ENCODE data around the gene DCAF11.

DCAF11 gene

DNA sequence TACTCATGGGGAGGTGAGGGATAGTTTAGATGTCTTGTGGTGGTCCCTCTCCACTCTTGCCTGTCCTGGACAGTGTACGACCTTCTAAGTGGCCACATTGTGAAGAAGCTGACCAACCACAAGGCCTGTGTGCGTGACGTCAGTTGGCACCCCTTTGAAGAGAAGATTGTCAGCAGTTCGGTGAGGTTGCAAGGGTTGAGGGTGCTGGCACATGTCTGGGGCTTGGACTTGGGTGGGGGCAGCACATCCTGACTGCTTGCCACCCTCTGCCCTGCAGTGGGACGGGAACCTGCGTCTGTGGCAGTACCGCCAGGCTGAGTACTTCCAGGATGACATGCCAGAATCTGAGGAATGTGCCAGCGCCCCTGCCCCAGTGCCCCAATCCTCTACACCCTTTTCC is 8.3 kb downstream of the DCAF11 start:
- no peak for DNase-seq

DNA sequence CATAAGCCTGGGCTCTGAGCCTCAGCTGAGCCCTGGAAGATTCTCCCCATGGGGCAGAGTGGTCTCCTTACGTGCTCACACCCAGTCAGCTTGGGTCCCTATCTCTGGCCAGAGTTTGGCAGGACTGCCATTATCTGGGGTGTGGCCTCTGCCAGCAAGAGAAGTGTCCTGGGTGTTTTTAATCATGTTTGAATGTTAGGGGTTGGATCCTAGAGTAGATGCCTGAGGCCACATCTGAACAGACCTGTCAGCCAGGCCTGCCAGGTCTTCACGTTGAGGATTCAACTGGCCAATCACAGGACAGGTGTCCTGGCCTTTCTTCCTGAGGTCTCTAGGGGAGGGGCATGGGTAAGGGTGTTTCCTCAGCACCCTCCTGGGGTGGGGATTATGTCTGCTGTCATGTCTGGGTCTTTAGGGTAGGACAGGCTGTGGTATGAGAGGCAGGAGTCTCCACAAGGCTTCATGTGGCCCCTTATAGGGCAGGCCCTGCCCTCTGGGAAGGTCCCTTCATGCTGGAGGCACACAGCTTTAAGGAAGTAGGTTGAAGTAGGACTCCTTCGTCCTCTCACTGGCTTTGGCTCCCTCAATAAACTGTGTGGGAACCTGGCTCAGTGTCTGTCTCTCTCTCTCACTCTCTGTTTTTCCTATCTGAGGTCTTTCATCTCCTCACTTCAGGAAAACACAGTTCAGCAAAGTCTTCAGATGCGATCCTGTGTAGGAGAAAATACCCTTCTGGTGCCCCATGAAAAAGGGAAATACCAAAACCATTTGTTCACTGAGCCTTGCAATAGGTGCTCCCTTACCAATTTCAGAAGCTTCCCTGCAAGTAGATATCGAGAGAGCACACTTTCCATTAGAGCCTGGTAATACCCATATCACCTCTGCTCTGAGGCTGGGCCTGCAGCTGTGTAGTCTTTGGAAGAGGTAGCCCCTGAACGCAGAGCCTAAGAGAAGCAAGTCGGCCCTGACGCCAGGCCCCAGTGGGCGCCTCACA is 9.1 kb downstream of the DCAF11 start:
- no peak for DNase-seq

DNA sequence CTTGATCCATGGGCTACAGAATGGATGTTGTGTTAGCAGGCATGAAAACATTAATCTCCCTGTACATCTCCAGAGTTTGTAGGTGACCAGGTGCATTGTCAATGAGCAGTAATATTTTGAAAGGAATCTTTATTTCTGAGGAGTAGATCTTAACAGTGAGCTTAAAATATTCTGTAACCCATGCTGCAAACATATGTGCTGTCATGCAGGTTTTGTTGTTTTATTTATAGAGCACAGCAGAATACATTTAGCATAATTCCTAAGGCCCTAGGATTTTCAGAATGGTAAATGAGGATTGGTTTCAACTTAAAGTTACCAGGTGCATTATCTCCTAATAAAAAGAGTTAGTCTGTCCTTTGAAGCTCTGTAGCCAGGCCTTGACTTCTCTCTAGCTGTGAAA is 12.4 kb downstream of the DCAF11 start:
- DNase-seq = no peak

DNA sequence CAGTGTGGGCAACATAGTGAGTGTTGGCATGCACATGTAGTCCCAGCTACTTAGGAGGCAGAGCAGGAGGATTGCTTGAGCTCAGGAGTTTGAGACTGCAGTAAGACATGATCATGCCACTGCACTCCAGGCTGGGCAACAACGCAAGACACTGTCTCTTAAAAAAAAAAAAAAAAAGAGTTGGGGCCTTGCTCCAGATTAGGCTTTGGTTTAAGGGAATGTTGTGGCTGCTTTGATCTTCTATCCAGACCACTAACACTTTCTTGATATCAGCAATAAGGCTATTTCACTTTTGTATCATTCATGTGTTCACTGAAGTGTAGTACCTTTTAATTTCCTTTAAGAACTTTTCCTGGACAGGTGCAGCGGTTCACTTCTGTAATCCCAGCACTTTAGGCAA is 13.1 kb downstream of the DCAF11 start:
- no peak for DNase-seq

DNA sequence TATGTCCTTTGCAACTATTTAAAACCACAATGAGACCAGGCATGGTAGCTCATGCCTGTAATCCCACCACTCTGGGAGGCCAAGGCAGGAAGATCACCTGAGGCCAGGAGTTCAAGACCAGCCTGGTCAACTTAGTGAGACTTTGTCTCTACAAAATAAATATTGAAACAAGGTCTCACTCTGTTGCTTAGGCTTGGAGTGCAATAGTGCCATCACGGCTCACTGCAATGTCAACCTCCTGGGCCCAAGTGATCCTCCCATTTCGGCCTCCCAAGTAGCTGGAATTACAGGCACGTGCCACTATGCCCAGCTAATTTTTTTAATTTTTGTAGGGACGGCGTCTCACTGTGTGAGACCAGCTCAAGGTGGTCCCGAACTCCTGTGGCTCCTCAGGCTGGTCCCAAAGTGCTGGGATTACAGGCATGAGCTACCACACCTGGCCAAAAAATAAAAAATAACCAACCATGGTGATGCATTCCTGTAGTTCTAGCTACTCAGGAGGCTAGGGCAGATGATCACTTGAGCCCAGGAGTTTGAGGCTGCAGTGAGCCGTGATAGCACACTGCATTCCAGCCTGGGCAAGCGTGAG is 14.9 kb downstream of the DCAF11 start:
- DNase-seq = no peak

DNA sequence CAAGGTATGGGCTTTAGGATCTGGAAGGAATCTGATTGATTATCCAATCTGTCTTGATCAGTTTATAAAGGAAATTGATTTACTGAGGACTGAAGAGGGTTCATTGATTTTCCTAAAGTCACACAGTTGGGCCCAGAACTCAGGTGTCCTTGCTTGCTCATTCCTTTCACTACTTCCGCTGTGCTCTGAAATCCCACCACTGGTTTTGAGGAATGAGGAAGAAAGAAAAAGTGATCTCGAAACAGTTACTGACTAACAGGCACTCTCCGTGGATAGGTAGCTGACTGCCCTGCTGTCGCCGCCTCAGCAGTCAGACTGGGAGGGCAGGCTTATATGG is 15.8 kb downstream of the DCAF11 start, which contains the start of gene FITM1:
Gene FITM1 (plus strand): TSS at position 280 of the 337 bp plus-strand sequence. CDS start 905 bp downstream, outside the sequence.
- DNase-seq = no peak

DNA sequence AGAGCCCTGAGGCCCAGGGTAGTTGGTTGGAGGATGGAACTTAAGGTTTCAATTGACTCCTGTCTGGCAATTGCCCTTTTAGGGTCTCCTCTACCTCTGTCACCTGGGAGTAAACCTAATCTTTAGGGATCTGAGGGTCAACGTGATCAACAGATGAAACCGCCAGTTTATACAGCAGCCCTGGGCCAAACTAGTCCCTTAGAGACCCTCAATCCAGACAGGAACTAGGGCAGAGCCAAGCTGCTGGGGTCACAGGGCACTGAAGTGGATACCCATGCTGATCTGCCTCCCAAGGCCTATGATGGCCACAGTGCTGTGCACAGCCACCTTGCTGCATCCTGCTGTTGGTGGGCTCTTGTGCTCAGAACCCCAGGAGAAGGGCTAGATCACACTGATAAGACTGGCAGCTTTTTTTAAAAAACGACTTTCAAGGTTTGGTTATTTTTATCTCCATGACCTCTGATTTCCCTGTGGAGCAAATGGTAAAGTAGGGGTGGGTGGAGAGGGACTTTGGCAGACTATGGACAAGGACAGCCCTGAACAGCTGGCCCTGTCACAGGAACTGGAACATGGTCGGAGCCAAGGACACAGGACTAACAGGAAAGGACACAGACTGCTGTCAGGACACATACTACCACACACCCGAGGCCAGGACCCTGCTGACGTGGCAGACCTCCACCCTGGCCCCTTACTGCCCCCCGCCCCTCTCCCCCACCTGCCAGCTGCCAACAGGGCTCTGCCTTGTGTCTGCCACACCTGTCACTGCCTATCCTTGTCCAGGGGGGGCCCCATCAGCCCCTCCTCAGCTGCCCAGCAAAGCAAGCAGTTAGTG is 16.4 kb downstream of the DCAF11 start:
- DNase-seq = no peak

DNA sequence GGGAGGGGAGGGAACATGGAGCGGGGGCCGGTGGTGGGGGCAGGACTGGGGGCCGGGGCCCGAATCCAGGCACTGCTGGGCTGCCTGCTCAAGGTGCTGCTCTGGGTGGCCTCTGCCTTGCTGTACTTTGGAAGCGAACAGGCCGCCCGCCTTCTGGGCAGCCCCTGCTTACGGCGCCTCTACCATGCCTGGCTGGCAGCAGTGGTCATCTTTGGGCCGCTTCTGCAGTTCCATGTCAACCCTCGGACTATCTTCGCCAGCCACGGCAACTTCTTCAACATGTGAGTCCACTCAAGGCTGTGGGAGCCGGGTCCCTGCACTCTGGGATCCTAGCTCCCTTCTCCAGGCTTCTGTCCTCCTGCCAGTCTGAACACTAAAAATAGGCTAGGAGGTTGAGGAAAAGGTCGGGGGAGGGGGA is 17.0 kb downstream of the DCAF11 start:
- DNase-seq = no peak

DNA sequence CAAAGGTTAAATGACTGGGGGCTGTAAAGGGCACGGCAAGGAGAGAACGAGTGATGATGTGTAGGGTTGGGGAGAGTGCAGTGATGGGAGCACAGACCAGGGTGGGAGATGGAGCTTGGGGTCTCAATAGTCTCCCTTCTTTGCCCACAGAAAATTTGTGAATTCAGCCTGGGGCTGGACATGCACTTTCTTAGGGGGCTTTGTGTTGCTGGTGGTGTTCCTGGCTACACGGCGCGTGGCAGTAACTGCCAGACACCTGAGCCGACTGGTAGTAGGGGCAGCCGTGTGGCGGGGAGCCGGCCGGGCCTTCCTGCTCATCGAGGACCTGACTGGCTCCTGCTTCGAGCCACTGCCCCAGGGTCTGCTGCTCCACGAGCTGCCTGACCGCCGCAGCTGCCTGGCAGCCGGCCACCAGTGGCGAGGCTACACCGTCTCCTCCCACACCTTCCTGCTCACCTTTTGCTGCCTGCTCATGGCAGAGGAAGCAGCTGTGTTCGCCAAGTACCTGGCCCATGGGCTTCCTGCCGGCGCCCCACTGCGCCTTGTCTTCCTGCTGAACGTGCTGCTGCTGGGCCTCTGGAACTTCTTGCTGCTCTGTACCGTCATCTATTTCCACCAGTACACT is 17.6 kb downstream of the DCAF11 start:
- DNase-seq = no peak

DNA sequence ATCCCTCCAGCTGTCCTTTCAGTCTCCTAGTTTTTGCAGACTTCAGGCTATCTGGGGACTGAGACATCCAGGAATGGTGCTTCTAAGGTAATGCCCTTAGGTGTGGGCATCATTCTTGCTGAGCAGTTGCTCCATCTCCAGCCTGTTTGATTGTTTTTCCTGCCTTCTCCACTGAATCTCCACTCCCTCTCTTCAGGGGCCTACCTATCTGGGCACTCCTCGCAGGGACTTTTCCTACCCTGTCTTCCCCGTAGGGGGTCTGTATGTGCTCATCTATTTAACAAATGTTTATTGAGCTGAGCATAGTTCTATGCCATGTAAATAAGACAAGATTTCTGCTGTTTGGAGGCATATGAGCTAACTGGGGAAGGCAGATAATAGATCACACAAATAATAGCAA is 18.4 kb downstream of the DCAF11 start:
- no peak for DNase-seq

DNA sequence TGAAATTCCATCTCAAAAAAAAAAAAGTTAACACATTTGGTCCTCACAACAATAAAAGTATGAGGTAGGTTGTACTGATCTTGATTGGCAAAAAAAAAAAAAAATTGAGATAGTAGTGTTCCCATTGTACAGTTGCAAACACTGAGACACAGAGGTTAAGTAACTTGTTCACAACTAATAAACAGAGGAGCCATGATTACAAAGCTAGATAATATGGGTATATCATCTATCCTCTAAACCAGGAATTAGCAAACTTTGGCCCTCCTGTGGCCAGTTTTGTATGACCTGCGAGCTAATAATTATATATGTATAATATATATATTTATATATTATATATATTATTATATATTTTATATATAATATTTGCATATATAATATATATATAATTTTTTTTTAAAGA is 19.2 kb downstream of the DCAF11 start:
- DNase-seq = no peak

DNA sequence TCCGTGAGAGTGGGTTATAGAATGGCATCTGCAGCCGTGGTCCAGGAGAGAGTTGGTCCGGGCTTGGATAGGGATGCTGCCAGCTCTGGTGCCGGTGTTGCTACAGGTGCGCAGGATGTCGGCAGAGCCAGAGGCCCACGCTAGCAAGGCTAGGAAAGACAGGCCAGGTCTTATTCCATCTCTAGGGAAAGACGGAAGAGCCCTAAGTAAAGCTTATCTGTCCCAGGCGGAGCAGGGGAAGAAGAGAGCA is 20.9 kb downstream of the DCAF11 start:
- DNase-seq = no peak

DNA sequence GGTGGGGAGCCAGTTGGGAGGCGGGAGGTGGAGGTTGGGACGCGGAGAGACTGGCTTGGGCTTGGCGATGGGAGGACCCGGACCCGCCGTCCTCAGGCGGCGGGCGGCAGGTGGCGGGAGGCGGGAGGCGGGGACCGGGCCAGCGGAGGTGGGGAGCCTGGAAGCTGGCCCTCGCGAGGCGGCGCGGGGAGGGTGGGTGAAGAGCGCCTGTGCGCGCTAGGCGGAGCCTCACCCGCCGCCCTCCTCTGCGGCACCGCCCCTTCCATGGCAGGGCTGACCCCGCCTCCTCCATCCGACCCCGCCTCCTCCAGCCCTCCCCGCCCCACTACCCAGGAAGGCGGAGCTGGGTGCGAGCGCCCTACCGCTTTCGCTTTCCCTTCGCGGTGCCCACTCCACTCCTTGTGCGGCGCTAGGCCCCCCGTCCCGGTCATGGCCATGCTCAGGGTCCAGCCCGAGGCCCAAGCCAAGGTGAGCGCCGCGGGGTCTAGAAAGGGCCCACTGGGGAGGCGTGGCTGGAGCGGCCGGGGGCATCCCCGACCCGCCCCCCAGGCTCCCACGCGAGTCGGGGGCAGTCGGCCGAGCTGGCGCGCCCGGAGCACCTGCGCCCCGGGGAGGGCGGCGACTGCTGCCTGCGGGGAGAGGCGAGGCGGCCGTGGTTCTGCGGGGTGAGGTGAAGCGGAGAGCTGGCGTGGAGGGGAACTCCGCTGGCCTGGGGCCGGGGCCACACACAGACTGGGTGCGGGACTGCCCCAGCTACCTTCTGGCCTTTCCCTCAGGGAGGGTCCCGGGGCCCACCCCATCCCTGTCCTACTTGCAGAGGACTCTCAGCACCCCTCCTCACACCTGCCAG is 21.5 kb downstream of the DCAF11 start, which contains the start of gene PSME1:
Gene PSME1 (plus strand): TSS at position 361 of the 850 bp plus-strand sequence. CDS start 69 bp downstream, at position 430.
- DNase-seq = peak; percentile 85

DNA sequence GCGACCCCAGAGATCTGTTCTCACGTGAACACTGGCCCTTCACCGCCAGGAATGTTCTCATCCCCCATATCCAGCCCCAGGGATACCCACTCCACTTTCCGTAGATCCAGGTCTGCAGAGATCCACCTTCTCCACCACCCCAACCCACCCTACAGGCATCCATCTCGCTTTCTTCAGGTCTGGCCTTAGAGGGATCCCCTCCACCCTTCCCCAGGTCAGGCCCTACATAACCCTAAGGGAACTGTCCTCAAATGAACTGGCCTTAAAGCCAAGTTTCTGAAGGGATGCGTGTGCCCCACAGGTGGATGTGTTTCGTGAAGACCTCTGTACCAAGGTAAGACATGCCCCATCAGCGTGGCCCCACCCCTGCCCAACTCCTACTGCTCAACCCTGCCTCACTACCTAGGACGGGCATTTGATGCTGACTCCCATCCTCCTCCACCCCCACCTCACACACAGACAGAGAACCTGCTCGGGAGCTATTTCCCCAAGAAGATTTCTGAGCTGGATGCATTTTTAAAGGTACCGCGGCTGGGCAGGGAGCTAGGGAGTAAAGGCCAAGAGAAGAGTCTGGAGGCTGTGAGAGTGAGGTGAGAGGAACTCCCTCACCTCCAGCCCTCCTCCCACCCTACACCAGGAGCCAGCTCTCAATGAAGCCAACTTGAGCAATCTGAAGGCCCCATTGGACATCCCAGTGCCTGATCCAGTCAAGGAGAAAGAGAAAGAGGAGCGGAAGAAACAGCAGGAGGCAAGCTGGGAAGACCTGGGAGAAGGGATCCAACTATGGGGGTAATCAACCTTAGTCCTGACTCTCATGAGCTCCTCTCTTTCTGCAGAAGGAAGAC is 22.3 kb downstream of the DCAF11 start:
- DNase-seq = no peak

DNA sequence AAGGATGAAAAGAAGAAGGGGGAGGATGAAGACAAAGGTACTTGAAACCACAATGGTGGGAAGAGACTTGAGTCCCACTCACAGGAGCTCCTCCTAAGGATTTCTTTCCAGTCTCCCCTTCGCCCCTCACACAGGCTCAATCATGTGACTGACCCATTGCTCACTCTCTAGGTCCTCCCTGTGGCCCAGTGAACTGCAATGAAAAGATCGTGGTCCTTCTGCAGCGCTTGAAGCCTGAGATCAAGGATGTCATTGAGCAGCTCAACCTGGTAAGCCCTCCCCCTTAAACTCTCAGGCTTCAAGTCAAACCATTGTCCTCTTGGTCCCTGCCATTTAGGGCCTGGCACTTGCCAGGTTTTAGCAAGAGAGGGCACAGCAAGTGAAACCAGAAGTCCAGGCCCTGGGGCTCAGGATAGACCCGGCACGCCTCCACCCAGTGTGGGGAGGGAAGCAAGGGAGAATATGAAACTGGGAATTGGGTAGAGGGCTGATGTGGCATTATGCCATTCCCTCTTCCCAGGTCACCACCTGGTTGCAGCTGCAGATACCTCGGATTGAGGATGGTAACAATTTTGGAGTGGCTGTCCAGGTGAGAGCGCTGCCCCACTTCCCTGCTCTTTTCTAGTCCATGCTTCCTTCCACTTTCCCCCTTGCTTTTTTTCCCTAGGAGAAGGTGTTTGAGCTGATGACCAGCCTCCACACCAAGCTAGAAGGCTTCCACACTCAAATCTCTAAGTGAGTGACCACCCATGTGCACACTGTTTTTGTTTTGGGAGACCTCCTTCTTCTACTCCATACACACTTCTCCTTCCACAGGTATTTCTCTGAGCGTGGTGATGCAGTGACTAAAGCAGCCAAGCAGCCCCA is 23.2 kb downstream of the DCAF11 start:
- DNase-seq = no peak

DNA sequence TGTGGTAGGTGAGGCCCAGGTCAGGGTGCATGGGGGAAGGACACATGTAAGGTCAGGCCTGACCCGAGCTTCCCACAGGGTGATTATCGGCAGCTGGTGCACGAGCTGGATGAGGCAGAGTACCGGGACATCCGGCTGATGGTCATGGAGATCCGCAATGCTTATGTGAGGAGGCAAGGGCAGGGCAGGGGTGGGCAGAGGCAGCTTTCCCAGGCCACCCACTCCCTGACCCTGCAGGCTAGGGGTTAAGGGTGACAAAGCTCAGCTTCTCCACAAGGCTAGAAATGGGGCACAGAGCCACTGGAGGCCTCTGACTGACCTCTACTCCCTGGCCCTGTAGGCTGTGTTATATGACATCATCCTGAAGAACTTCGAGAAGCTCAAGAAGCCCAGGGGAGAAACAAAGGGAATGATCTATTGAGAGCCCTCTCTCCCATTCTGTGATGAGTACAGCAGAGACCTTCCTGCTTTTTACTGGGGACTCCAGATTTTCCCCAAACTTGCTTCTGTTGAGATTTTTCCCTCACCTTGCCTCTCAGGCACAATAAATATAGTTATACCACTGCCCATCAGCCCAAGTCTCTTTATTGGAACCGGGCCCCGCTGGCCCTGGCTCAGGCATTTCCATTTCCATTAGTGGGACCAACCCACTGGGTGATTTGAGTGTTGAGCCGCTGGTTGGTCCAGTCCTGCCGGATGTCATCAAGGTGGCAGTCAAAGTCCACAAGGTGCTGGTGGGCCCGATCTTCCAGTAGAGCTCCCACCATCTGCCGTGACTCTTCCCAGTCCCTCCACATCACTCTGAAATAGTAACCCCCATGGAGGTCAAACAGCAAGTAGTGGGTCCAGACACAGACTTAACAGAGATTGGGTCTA is 24.1 kb downstream of the DCAF11 start:
- no peak for DNase-seq

DNA sequence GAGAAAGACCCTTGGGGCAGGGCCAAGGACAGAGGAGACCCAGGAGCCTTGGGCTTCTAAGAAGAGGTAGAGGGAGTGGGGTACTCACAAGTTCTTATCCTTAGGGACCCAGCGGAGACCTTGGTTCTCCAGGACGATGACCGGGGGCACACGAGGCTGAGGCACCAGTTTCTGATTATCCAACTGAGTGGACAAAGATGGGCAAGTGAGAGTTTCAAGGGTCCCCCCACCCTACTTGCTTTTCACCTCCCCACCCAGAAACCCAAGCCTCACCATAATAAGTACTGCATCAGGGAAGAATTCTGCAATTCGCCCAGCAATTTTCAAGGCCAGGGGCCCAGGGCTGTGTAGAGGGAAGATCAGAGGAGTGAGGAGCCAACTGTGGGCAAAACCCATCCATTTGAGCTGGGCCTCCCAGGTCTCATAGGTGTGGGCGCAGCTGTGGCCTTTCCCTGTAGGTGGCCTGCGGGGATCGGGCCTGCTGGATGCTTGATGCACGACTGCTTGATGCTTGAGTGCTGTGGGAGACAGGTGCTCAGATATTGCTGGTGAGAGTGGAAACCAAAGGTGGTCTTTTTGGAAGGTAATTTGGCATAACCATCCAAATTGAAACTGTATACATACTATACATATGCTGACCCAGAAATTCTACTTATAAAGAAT is 24.8 kb downstream of the DCAF11 start:
- DNase-seq = peak; percentile 34

DNA sequence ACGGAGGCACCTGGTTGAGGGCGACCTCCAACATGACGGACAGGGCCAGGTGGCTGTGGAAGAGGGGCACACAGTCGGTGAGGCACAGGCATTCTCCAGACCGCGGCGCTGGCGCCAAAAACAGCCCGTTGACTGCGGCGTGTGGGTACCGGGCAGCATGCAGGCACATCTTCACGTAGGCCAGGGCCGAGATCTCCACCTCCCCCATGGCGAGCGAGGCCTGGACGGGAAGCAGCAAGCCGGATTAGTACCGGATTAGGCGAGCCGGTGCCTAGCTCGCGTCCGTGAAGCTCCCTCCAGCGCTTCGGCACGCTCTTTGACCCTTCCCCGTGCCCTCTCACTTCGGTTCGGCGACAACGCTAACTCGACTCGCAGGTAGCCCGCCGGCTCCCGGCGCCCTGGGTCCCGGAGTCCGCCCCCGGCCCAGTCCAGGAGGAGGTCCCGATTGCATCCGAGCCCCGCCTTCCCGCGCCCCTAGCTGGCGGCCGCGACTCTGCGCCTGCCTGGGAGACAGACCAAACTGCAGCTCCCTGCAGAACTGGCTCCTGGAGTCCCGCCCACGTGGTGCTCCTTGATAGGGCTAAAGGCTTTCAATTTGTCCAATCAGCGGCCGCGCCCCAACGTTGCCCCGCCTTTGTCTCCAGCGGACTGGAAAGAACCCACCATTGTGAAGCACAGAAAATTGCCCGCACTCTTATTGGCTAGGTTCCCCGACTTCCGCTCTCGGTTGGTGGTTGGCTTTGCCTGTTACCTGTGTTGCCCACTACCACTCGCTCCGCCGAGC is 26.7 kb downstream of the DCAF11 start, which contains the start of gene EMC9:
Gene EMC9 (minus strand): TSS at position 495 of the 784 bp plus-strand sequence. CDS start 287 bp downstream, at position 208.
- DNase-seq = peak; percentile 90

All from 8988T (cell line).